Fibroblast of mammary gland (primary cell): ENCODE data around the gene XRCC4.

Source experiments
- DNase-seq: peaks from one replicate; pipeline ENCODE4 v3.0.0-alpha.2; 2010; ENCODE audit warnings: low read depth
- H3K4me3 ChIP-seq: 2 replicates; pipeline ENCODE4 v1.5.1; 2011; ENCODE audit warnings: low read depth, mild to moderate bottlenecking, low read length, moderate library complexity; ENCODE audit not compliant: control insufficient read depth
- CTCF ChIP-seq: conservative IDR thresholded peaks from 2 replicates; pipeline ENCODE4 v1.5.1; 2011; ENCODE audit warnings: low read depth, low read length, inconsistent platforms; ENCODE audit not compliant: control insufficient read depth, insufficient read depth

The XRCC4 gene

GRCh38 chr5:83331842-83332241, 254.5 kb downstream of the XRCC4 start:
- no peak for TF ChIP-seq CTCF
- DNase-seq = peak; percentile 91
- H3K4me3 ChIP-seq = no peak overlapping the region

GRCh38 chr5:83337453-83338035, 260.2 kb downstream of the XRCC4 start:
- no peak for TF ChIP-seq CTCF
- no peak for DNase-seq
- H3K4me3 ChIP-seq = no peak overlapping the region

GRCh38 chr5:83340511-83340918, 263.2 kb downstream of the XRCC4 start:
- DNase-seq = peak; percentile 58
- TF ChIP-seq CTCF = no peak
- H3K4me3 ChIP-seq = no peak overlapping the region

- no peak for TF ChIP-seq CTCF
- H3K4me3 ChIP-seq = no peak overlapping the region
- DNase-seq = no peak
Observed at GRCh38 chr5:83341815-83342334, 264.5 kb downstream of the XRCC4 start.

- H3K4me3 ChIP-seq = no peak overlapping the region
- DNase-seq = no peak
- TF ChIP-seq CTCF = no peak
Observed at GRCh38 chr5:83342465-83342864, 265.1 kb downstream of the XRCC4 start.

DNA sequence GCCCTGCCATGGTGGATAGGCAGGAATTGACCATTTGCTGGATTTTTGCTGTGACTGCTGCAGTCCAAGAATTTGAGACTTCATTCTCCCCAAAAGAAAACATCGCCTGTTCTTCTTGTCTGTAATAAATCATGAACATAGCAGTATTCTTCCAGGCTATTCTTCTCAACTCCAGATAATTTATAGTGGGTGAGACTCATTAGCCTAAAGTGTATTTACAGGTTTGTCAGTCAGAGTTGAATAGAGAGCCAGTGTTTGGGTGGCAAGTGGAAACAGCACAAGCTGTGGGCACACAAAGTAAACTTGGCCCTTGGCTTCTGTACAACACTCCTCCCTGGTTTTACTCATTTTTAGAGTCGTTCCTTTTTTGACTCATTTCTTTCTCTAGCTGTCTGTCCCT, 266.0 kb downstream of the XRCC4 start:
- TF ChIP-seq CTCF = no peak
- no peak overlapping the region for H3K4me3 ChIP-seq
- no peak for DNase-seq

DNA sequence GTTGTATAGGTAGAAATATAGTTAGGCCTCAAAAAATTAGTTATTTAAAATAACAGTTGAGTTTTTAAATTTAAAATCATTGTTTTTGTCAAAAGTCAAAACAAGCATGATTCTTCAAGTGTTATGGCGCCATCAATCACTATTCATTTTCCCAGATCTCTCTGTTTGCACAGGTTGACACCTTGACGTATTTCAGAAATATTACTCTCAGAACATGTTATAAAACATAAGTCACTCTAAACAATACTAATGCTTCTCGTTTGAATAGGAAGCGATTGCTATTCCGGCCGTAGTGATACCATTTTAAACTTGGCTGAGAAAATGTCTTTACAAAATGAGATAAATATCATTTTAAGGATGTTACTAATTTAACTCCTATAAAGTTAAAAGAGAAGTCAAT, 268.1 kb downstream of the XRCC4 start:
- H3K4me3 ChIP-seq = no peak overlapping the region
- TF ChIP-seq CTCF = no peak
- no peak for DNase-seq
